DMS53 treated with DMSO at 0.1 percent for 48 hours (cell line): ENCODE data around the gene MSN.
"Not testable (repeated sequence)": the region's sequence is repeated elsewhere in the genome, so short reads cannot be mapped to it uniquely, and the experiment has no call there.

ENCODE experiments used
- DNase-seq: peaks from one replicate; lab custom pipeline; 2025; ENCODE audit not compliant: unreplicated experiment; lab: John Stamatoyannopoulos, UW

MSN gene

GRCh38 chrX:65667503-65668376, at the start of gene MSN:
MSN (plus strand) TSS chrX:65667654; CDS start chrX:65667842, 188 bp downstream.
- DNase-seq, result peak; percentile 12

DNA sequence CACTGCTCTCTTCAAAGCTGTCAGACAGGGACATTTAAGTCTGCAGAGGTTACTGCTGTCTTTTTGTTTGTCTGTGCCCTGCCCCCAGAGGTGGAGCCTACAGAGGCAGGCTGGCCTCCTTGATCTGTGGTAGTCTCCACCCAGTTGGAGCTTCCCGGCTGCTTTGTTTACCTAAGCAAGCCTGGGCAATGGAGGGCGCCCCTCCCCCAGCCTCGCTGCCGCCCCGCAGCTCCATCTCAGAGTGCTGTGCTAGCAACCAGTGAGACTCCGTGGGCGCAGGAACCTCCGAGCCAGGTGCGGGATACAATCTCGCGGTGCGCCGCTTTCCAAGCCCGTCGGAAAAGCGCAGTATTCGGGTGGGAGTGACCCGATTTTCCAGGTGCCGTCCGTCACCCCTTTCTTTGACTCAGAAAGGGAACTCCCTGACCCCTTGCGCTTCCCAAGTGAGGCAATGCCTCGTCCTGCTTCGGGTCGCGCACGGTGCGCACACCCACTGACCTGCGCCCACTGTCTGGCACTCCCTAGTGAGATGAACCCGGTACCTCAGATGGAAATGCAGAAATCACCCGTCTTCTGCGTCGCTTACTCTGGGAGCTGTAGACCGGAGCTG, 47.3 kb upstream of the MSN start:
- peak; percentile 20 for DNase-seq

DNA sequence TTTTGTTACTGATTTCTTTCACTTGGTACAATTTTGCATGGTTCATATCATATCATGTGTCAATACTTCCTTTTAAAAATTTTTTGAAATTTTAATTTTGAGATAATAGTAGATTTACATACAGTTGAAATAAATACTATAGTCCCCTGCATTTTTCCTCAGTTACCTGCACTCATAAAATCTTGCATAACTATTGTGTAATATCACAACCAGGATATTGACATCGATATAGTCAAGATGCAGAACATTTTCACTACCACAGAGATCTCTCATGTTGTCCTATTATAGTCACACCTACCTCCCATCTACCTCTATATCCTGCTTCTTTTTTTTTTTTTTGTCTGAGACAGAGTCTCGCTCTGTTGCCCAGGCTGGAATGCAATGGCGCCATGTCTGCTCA, 36.7 kb upstream of the MSN start:
- no peak for DNase-seq

- DNase-seq, result no peak
Observed at GRCh38 chrX:65633826-65634225, 33.6 kb upstream of the MSN start.

DNA sequence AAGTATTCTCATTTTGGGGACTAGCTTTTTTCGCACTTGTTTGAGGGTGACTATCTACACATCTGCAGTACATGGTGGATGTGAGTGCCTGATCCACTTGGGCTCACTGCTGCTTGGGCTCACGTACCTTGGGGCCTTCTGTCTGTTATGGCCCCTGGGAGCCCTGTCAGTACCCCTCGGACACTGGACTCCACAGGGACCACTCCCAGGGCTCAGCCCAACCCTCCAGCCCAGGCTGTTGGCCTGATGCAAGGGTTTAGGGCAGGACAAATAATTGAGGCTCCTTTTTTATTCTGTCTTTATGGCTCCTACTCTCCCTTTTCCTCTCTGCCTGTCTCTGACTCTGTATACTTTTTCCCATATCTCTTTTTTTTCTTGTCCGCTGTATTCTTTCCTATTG, 32.7 kb upstream of the MSN start:
- no peak for DNase-seq

GRCh38 chrX:65635378-65635777, 32.1 kb upstream of the MSN start:
- DNase-seq, result no peak

DNA sequence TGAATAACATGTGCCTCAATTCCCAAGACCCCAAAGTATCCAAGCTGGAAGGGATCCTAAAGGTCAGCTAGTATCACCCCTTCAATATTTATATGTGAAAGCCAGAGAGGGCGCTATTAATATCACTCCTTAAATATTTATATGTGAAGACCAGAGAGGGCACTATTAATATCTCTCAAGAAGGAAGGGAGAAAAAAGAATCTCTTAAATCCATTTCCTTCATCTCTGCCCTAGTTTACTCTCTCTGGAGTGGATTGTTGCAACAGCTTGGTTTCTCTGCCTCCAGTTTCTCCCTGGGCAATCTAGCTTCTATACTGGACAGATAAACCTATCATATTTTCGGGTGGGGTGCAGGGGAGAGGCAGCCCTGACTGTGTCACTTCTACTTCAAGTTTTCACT, 31.6 kb upstream of the MSN start:
- no peak for DNase-seq

DNA sequence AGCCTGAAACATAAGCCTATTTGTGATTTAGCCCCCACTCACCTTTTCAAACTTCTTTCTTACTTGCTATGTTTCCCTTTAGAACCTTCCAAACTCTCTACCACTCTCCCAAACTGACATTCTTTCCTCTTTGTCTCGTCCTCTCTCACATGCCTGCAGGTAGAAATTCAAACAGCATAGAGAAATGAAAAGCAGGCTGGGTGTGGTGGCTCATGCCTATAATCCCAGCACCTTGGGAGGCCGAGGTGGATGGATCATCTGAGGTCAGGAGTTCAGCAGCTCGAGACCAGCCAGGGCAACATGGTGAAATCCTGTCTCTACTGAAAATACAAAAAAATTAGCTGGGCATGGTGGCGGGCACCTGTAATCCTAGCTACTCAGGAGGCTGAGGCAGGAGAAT, 31.2 kb upstream of the MSN start:
- not testable (repeated sequence) for DNase-seq

GRCh38 chrX:65637335-65637734, 30.1 kb upstream of the MSN start:
- DNase-seq, result no peak

DNA sequence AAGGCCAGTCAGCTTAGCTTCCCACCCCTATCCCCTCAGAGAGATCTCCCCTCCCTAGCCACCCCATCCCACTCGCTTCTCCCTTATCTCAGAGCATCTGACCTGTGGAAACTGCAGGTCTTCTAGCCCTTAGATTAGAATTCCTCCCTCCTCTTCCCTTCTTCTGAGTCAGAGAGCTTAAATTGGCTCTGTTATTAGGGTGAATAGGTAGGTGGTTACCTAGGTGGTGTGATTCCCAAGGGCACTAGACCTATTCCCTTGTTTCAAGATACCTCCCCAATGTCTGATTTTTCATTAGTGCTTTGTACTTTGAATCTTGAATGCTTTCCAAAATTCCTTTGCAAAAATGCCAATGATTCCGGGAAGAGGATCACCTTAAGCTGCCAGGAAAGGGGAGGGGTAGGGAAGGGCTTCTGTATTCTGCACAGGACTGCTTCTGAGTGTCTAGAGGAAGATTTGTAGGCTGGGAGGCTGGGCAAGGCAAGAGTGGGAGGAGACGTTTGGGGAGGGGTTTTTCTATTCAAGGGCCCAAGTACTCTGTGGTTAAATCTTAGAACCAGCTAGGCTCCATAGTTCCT, 24.5 kb upstream of the MSN start:
- no peak for DNase-seq

- no peak for DNase-seq
Observed at GRCh38 chrX:65643531-65644052, 23.9 kb upstream of the MSN start.

DNA sequence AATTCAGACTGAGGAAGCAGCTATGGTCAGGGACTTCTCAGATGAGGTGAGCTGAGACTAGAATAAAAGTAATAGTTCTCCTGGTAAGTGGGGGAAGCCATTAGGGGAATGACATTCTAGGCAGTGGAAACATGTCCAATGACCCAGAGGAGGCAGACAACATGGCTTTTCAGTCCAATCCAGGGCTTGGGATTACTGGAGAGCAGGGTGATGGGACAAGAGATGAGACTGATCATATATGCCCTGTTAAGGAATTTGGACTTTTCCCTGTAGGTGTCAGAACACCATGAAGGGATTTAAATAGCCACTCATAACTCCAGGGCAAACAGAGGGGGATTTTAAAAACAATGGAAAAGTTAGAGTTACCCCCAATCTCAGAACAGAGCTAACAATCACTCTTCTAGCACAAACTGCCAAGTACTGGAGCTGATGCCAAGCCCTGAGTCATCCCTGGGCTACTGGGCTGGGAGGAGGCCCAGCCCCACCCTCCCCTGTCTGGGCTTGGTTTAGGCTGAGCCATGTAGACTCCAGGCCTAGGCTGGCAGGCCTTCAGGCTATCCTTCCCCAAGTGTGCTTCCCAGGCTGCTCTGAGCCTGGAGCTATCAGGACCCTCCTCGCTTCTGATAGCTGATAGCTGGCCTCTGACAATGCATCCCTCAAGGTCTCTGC, 22.7 kb upstream of the MSN start:
- DNase-seq, result no peak

GRCh38 chrX:65647801-65648200, 19.7 kb upstream of the MSN start:
- DNase-seq, result no peak

DNA sequence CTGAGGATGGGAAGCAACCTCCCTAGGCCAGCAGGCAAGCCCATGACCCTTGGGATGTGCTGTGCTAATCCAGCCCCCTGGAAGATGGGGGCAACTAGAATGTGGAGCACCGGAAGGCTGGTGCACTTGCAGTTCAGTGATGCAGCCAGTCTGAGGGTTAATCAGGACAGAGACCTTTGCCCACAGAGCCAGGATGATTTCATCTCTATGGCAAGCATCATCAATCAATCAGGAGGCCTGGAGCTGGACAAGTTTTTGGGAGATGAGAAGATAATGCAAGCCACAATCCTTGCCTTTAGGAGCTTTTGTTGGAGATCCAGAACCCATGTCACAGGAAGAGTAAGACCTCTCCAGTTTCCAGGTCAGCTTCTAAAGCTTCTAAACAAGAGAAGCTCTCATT, 15.4 kb upstream of the MSN start:
- DNase-seq, result no peak

DNA sequence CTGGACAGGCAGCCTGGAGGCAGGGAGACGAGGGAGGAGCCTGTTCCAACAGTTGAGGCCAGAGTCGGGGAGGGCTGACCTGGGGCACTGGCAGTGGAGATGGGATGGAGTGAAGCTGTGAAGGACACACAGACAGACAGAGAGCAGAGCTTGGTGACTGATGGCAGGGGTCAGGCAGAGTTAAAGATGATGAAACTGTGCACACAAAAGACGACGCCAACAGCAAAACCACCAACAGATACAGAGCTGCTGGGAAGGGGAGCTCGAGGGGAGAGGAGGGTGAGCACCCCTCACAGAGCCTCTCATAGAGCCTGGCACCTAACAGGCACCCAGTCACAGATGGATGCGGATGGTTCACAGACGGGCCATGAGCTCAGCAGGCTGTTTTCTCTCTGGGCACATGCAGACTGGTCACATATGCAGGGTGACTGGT, 10.4 kb upstream of the MSN start:
- DNase-seq, result not testable (repeated sequence)

- DNase-seq, result no peak
Observed at GRCh38 chrX:65657659-65658058, 9.8 kb upstream of the MSN start.

DNA sequence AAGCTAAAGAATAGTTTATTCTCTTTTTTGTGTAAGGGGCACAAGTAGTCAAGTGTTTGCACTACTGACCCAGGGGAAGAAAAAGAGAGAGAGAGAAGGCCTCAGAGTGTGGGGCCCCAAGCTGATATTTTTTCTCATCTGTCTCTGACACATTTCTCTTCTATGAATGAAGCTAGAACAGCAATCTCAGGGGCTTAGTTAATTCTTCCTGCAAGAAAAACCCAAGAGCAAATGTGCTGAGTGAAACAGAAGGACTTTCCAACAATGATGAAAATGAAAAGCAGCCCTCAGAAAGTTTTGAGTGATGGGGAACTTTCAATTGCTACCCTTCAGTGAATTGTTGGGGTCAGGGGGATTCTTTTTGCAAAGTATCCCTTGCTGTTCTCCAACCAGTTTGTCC, 9.2 kb upstream of the MSN start:
- DNase-seq, result no peak

DNA sequence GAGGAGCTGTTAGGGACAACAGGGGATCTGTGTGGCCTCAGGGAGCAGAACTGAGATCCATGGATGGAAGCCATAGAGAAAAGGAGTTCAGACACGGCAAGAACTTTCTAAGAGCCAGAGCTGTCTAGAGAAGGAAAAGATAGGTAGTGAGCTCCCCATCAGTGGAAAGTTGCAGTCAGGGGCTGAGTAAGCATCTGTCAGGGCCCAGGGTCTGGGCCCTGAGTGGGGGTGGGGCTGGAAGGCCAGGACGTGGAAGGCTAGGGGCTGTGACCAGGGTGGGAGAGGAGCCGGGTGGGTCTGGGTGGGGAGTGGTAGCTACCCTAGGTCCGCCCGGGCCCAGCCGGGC, 324 bp upstream of the MSN start:
- DNase-seq, result no peak

GRCh38 chrX:65668377-65669310, 1.2 kb downstream of the MSN start:
- DNase-seq, result no peak

- DNase-seq, result no peak
Observed at GRCh38 chrX:65671286-65671685, 3.8 kb downstream of the MSN start.
